Non-pigmented ciliary epithelial cell (primary cell): ENCODE results near the gene ELOVL5.
A peak's percentile ranks its signal among the peaks of the same experiment; 100 is the strongest.
"Not testable (repeated sequence)": the region's sequence is repeated elsewhere in the genome, so short reads cannot be mapped to it uniquely, and the experiment has no call there.

Experiments used
- DNase-seq: peaks from one replicate; pipeline ENCODE4 v3.0.0-alpha.2; 2010; ENCODE audit warnings: low read depth

Gene ELOVL5

DNA sequence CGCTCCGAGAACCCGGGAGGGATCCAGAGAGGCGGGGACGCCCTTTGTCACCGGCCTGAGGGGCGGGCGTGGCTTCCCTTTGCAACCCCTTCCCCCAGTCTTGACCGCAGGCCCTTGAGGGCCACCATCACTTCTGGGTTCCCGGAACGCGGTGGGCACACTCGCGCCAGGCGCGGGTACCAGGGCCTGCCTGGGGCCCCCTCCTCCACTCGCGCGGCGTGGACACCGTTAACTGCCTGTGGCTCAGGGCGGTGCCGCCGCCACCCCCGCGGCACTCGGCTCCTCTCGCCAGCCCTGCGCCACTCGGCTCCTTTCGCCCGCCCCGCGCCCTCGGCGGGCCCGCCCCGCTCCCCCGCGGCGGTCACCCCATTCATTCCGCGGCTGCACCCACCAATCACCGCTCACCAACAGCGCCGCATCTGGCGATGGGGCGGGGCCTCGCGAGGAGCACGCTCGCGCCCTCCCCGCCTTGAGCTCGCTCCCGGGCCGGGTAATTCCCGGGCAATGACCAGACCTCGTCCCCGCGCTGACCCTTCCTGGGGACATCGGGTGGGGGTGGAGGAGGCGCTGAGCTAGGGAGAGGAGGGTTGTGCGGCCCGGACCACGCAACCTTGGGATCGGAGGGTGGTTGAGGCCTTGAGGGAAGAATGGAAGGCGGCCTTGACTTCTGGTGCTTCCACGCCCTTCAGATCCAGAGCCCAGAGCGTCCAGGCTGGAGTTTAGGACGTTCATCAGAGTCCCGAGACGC, 10.5 kb upstream of the ELOVL5 start:
- DNase-seq = peak; percentile 83

DNA sequence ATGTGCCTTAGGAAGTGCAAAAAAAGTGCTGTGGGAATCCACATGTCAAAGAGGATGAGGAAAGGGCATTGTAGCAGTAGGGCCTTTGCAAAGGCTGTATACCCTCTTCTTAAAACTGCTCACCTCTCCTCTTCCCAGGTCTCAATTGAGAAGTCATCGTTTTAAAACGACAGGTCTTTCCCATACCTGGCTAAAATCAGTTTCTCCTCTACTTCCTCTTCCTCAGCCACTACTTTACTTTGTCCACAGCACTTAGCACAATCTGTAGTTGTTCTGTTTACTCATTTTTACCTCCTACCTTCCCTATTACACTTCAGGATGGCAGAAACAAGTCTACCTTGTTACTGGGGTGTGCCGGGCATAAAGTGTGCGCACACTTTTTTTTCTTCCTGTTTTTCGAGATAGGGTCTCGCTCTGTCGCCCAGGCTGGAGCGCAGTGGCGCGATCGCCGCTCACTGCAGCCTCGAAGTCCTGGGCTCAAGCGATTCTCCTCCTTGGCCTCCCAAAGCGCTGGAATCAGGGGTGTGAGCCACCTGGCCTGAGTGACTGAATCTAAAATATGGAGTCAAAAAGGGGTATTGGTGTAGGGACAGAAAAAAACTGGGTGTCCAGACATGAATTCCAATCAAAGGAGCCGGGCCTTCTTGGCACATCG, 9.8 kb upstream of the ELOVL5 start:
- DNase-seq = no peak

DNA sequence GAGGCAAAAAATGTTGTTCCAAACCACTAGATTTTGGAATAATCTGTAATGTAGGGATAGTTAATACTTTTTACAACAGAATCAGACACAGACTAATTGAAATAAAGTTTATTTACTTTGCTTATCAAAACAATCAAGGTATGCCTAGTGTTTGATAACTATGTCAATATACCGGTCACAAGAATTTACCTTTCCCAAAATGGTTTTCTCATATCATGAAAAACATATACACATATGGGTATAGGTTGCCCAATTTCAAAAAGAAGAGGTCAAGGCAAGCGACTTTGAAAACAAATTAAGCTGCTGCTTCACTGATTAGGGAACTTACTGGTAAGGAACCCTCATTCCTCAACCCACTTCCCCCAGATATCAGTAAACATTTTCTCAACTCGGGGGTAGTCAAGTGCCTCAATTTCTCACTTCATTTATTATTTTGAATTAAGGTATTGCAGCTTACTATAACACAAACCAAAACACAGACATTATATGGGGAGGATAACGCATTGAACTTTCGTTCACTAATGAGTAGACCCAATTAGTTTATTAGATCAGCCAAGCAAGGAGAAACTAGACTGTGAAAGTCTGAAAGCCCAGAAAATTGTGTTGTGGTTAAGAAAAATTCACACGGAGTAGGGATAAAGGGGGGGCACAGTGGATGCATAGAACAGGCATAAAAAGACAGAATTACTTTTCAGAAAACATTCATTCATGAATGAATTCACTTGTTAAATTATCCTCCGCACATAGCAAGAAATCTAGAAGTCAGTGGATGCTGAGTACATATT, 9.0 kb upstream of the ELOVL5 start:
- DNase-seq = no peak

DNA sequence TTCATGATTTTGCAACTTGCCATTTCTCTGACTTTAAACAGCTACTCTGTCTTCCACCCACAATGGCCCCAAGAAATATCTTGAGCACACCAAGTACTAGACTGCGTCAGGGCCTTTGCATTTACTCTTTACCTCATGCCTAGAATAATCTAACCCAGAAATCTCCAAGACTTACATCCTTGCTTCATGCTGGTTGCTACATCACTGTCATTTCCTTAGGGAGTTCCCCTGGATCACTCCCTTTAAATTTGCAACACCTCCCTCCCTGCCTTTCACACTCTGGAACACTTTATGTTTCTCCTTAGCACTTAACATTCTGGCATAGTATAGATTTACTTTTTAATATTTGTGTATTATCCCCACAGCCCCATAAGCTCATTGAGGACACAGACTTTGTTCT, 4.9 kb upstream of the ELOVL5 start:
- no peak for DNase-seq

DNA sequence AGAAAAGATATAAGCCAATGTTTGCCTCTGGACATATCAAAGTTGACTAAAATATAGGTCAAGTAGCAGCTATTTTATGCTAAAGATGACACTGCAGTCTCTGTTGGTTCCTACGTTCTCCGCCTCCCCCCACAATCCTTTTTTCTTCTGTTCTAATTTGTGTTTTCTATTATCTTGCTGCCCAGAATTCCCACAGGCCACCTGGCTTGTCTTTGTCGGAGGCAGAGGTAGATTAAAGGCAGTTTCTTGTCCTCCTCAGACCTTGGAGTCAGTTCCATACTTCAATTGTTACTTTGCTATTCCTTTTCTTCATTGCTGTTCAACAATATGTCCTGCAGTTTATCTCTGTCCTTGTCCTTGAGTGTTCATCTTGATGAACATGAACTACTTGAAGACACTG, 3.6 kb upstream of the ELOVL5 start:
- DNase-seq = no peak

DNA sequence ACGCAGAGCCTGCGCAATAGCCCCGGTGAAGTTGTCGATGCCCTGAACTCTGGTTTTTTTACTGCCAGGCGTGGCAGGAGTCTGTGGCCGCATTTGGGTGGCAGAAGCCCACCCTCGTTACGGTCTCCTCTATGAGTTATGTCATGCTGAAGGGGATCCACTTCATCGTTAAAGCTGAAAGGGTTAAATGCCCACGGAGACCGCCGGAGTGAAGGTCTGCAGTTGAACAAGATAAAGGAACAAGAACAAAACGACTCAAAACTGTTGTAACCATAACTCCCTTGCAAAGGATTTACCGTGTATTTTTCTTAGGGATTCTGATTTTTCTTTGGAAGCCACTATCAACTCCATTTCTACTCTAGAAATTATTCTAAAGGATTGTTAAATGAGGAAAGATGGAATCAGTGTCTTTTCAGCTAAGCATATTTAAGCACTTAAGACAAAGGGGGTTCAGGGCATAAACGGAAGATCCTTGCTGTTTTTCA, 501 bp upstream of the ELOVL5 start:
- no peak for DNase-seq

DNA sequence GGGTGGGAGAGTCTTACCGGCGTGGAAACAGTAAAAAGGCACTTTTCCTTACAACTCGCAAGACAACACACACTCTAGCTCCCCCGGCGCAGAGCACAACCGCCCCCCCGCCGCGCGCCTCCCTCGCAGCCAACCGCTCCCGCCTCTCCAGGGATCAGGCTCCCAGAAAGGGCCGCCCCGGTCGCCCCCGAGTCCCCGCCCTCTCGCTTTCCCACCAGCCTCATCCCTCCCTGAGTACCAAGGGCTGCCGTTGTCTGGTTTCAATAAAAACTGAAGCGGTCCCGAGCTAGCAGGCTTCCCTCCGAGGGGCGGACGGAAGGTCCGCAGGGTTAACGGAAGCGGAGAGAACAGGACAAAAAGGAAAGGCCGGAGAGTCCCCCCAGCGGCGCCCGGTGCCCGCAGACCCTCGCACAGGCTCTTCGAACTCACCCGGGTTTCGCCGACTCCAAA, 804 bp downstream of the ELOVL5 start:
- DNase-seq = no peak

DNA sequence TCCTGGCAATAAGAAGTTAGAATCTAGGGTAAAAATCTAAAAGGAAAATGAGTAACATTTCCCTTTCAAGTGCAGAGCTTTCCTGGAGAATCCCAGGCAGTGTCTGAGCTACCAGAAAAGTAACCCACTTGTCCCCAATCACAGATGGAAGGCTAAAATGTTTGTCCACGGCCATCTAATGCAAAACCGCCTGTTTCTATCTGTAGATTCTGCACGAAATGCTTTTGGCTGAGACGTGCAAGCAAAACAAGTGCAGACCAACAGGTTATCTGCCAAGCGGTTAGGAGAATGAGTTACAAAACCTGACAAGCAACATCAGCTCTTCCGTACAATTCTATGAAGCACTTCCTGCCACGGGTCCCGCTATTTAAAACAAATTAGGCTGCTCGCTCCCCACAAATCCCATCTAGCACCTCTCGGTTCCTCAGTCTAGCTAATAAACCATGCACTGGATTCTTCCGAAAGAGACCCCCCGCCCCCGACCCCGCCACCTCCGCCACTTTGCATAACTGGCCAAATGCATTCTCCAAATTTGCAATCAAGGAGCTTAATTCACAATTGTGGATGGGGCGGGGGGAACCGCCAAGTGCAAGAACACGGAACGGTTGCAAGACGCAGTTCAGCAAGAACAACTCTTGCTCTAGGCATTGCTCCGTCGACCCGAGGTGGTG, 1.4 kb downstream of the ELOVL5 start:
- no peak for DNase-seq

DNA sequence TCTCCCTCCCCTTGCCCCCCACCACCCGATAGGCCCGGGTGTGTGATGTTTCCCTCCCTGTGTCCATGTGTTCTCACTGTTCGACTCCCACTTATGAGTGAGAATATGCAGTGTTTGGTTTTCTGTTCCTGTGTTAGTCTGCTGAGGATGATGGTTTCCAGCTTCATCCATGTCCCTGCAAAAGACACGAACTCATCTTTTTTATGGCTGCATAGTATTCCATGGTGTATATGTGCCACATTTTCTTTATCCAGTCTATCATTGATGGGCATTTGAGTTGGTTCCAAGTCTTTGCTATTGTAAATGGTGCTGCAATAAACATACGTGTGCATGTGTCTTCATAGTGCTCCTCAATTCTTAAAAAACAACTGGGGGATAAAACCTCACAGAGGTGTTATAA, 2.7 kb downstream of the ELOVL5 start:
- DNase-seq = not testable (repeated sequence)

DNA sequence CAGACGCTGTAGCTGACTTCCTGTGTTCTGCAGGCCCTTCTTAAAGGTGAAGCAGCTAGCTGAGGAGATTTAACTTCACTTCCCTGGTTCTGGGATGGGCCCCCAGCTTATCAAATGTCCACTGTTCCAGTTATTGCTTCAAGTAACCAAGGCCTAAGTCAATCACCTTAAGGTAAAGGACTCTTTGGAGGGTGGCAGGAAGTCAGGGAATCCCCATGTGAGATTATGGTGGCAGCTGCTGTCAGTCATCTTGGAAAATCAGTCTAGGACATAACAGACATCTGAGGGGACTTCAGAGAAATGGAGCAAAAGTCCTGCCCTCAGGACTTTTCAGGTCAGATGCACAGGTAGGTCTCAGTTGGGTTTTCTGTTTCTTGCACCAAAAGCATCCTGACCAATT, 3.8 kb downstream of the ELOVL5 start:
- no peak for DNase-seq

DNA sequence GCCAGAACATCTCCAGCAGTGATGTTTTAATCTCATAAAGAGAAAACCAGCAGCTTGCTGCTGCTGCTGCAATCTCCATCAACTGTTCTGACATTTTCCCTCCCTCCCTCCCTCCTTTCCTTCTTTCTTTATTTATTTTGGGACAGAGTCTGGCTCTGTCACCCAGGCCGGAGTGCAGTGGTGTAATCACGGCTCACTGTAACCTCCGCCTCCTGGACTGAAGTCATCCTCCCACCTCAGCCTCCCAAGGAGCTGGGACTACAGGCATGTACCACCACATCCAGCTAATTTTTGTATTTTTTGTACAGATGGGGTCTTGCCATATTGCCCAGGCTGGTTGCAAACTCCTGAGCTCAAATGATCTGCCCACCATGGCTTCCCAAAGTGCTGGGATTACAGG, 5.7 kb downstream of the ELOVL5 start:
- DNase-seq = no peak

DNA sequence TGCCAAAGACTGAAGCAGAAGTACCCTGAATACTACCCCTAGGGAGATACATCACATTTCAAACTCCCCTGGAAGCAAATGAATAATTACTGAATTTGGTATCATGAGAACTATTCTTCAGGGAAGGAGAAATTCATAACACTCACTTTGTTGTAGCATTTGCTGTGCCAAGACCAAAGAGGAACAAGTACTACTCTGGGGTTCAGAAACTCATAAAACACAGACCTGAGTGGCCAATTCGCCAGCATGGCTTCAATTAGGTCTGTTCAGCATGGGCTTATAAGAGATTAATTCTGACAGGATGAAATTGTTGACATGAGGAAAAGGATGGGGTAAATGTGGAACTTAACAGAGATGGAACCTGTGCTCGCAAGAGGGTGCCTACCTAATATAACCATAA, 6.5 kb downstream of the ELOVL5 start:
- no peak for DNase-seq

DNA sequence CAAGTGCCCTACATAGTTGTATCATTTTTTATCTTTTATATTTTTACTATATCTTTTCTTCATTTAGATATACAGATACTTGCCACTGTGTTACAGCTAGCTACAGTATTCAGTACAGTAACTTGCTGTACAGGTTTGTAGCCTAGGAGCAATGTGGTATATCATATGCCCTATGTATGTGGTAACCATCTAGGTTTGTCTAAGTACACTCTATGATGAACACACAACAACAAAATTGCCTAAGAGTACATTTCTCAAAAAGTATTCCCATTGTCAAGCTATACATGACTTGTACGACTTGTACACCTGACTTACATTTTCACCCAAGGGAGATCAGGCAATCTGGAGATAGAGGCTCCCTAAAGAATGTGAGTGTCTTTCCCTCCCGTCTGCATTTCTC, 8.2 kb downstream of the ELOVL5 start:
- no peak for DNase-seq

DNA sequence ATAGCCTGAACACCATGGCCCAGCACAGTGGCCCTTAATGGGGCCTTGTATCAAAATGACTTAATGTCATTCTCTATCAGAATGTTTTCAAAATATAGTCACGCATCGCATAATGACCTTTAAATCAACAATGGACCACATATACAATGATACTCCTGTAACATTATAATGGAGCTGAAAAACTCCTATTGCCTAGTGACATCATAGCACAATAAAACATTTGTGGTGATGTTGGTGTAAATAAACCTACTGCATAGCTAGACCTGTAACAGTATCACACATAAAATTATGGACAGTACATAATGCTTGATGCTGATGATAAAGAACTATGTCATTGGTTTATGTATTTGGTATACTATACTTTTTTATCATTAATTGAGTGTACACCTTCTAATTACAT, 9.3 kb downstream of the ELOVL5 start:
- DNase-seq = no peak

DNA sequence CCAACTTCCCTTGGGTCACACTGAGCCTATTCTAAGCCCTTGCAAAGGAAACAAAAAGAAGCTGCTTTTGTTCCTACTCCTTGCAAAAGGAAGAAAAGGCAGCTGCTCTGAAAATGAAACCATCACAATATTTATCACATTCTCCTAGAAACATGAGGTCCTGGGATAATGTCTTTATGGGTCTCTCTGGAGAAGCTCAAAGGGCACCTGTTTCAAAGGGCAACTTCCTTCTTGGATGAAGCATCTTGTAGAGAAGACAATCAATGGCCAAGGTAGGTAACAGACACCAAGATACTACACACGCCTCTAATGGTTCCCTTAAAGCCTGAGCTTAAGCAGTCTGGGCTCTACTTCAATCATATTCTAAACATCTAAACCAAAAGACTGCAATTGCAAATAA, 10.4 kb downstream of the ELOVL5 start:
- DNase-seq = no peak

DNA sequence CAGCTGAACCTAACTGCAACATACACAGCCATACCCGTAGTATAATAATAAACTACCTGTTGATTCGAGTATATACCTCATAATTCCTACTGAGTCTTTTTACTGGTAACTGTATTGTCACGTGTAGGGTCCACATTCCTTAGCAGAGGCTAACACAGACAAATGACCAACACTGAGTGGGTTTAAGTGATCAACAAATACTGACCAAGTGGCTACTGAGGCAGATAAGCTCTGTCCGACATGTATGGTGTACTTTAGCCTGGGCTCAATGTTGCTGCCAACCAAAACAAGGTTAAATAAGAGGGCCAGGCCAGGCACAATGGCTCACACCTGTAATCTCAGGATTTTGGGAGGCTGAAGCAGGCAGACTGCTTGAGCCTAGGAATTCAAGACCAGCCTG, 12.7 kb downstream of the ELOVL5 start:
- DNase-seq = no peak

DNA sequence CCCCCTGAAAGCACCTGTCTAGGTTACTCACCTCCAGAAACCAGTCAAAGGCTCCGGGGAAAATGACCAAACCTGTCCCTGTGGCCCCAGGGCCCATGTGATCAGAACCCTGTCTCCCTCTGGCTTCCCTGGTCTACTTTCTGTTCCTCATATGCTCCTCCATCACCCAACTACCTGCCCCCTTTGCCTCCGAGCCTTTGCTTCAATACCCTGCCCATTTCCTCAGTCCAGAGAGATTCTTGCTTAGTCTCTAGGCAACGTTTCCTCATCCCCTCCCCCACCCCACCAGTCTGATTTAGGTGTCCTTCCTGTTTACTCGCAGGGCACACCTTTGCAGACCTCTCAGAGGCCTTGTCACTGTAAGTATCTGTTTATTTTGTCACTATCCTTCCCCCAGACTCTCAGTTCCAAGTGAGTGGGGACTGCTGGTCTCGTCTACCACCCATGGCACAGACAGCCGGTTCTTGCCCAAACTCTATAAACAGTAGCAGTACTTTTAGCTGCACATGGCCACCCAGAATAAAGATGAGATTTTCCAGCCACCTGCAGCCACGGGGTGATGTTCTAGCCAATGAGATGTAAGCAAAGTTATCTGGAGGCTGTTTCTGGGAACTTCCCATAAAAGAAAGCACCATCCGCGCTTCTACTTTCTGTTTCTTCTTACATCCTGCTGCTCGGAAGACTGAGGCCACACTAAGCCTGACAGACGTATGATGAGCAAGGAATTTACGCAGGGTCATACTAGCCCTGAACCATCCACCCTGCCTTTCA, 13.3 kb downstream of the ELOVL5 start:
- no peak for DNase-seq

DNA sequence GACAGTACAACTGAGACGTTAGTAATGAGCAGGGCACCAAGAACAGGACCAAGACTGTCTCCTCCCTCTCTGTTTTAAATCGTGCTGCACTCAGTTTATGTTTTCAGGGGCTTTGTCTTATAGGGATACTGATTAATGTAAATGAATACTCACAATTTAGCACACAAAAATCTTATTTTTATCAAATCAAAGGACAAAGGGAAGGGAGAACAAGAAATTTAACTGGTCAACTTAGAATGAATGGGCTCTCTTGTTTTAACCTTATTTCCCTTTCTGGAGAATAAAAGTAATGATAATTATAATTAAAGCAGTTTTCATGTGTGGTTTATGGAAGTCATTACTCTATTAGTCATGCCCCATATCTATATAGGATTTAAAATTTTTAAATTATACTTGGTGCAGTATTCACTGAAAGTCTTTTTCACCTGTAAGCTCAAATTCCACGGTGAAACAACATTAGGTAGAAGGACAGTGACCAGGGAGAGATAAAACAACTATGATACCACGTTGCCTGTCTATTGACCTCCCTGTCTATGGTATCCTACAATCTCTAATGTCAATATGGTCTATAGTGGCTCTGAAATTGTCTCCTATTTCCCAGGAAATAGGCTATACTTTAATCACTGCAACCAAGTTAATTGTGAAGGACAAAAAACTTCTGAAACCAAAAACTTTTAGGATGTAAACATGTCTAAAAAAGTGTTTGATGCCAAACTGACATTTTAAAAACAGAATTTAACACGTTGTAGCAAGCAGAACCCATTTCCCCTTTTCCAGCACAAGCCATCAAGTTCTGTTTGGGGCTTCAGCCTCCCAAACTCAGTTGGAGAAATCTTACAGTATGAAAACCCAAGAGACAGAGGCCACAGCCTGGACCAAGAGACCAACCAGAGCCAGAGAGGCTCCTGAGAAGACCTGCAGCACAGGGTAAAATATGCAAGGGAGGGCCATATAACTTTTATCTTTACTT, 15.0 kb downstream of the ELOVL5 start:
- no peak for DNase-seq

DNA sequence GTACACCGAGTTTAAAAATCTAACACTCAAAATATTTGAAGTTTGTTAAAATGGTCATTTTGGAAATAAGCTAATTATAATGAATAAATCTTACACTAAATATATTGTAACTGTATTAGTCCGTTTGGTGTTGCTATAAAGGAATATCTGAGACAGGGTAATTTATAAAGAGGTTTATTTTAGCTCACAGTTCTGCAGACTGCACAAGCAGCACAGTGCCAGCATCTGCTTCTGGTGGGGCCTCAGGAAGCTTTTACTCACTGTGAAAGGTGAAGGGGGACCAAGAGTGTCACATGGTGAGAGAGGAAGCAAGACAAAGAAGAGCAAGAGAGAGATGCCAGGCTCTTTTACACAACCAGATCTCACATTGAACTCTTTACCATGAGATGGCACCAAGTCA, 17.1 kb downstream of the ELOVL5 start:
- DNase-seq = no peak

DNA sequence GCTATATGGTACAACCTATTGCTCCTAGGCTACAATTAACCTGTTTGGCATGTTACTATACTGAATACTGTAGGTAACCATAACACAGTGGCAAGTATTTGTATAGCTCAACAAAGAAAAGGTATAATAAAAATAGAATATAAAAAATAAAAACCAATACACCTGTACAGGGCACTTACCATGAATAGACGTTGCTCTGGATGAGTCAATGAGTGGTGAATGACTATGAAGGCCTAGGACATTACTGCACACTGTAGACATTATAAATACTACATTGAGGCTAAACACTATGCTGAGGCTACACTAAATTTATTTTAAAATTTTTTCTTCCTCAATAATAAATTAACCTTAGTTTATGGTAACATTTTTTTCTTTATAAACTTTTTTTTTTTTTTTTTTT, 18.6 kb downstream of the ELOVL5 start:
- DNase-seq = no peak
